Limb (tissue), 2 donors: ENCODE data around the gene HPS4.
"Not testable (repeated sequence)": the region's sequence is repeated elsewhere in the genome, so short reads cannot be mapped to it uniquely, and the experiment has no call there.

Source experiments
- DNase-seq, 2 donors: peaks; one replicate each; pipeline ENCODE4 v3.0.0-alpha.2; 2016; ENCODE audit errors: extremely low spot score in 2 of 2

The HPS4 gene

DNA sequence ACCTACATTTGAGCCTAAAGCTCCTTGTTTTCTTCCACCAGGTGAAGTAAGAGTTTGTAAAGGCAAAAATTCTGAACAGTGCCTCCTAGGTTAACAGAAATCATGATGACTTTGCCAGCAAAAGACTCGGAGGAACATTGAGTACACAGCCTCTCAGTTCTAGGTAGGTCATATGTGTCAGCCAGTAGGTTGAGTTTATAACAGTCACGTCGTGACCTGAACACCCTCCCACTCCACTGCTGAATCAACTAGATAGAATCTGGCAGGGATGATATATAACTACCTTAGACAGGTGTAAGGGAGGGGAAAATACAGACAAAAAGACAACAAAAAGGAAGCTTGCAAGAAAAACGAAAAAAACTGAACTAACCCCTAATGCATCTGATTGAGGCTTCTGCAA, 67.3 kb downstream of the HPS4 start:
- no peak for DNase-seq

DNA sequence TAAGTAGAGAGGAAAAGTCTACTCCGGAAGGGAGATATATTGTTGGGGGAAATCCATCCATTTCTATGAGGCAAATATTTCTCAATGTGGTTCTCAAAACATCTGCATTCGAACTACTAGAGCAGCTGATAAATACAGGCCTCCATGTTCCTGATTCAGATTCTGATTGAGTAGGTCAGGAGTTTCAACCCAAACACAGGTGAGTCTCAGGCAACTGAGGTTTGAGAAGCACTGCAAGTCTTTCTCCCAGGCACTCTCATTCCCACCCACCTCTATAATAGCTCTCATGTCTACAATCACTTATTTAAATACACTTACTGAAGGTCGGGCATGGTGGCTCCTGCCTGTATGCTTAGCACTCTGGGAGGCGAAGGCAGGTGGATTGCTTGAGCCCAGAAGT, 69.2 kb downstream of the HPS4 start:
- no peak for DNase-seq

DNA sequence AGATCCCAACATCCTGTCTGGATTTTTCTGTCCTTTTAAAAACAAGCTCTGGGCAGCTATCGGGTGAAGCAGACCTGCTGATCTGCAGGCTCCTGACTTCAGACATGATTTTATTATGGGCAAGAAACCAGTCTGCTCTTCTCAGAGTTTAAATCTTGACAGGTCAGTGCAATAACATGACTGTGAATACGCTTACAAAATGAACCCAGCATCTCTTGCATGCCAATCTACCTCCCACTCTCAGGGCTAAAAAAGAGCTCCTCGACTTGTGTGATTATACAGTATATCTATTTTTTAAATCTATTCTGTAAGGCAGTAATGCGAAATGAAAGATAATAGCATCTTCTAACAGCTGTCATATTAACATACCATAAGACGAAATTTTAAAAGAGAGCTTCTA, 73.2 kb downstream of the HPS4 start:
- no peak for DNase-seq

DNA sequence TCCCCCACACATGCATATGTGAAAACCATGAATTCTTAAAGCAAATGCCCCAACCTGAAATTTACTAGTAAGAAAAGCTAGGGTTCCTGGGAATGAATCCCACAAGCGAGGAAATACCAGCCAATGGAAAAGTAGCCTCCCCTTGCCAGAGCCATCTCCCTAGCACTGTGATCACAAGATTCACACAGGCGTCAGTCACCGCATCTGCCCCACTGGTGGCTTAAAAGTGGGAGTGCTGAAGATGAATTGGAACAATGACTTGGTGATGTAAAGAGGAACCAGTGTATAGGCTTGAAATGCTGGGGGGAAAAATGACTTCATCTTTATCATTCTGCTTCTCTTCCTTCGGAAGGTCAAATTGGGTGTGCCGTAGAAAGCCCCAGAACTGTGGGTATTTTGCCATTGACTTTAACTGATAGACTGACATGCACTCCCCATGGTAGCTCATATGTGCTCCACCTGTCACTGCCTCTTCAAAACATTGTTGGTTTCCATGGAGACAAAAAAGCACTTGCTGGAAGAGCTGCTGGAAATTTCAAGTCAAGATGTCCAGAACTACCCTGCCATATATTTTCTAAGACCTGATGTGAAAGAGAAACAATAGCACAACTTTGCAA, 73.8 kb downstream of the HPS4 start:
- peak in 1 of 2 donors; percentile 68 for DNase-seq

DNA sequence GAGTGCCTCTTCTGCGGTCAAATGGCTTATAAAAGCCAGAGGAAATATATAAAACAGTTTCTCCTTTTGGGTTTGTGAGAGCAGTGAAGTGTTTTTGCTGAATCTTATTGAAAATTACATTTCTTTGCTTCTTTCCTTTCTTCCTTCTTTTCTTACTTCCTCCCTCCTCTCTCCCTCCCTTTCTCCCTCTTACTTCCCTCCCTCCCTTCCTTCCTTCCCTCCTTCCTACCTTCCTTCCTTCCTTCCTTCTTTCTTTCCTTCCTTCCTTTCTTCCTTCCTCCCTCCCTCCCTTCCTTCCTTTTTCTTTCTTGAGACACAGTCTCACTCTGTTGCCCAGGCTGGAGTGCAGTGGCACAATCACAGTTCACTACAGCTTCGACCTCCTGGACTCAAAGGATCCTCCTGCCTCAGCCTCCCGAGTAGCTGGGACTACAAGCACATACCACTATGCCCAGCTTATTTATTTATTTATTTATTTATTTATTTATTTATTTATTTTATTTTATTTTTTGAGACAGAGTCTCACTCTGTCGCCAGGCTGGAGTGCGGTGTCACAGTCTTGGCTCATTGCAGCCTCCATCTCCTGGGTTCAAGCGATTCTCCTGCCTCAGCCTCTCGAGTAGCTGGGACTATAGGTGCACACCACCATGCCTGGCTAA, 74.9 kb downstream of the HPS4 start:
- not testable (repeated sequence) for DNase-seq

DNA sequence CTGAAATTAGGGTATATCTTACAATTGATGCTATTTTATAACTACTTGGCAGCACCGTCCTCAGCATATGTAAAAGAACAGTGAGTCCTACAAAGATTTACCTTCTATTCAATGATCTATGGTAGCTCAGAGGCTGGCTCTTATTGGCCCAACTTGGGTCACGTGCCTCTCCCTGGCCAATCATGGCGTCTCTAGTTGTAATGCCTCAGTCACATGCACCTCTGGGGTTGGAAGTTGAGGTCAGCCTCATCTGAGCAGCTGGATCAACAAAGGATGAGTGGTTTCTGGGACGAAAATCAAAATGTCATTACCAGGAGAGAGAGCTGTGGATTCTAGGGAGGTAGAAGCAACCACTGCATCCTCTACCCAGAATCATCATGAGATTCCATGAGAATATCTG, 77.5 kb downstream of the HPS4 start:
- DNase-seq: no peak

DNA sequence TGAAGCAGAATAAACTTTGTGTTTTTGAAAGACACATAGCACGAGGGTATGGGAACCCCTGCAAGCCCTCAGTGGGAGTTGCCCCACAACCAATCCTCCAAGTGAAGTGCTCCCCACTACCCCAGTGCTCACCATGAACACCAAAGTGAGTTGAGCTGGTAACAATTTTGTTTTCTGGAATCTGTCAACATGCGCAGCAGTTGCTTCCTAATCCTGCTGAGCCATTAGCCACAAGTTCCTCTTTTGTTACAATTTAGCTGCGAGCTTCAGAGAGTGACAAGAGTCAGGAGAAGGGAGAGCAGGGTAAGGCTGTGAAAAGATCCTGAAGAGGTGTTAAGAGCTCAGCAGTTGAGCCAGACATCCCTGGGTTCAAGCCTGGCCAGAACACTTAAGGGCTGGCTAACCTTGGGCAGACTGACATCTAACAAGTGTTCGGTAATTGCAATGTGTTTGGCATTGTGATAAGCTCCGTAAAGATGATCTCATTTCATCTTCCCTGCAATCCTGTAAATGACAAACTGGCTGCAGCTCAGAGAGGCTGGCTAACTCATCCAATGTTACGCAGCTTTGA, 78.6 kb downstream of the HPS4 start:
- no peak for DNase-seq

DNA sequence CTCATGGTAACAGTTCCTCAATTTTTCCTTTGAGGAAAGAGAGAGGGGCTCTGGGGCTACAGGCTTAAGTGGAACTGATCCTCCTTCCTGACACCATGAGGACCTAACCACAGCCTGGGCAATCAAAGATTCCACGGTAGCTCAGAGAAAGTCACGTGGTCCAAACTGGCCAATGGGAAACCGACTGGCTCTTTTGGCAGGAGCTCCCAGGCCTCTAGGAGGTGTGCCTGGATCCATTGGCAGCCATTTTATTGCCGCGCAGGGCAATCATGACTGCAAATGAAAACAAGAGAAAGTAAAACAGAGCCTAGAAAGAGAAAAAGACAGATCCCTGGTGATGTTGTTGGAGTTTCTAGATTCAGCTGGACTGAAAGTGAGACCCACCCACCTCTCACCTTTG, 81.9 kb downstream of the HPS4 start:
- DNase-seq: no peak
